Measurements from ENCODE around the gene DRC3.

DNA sequence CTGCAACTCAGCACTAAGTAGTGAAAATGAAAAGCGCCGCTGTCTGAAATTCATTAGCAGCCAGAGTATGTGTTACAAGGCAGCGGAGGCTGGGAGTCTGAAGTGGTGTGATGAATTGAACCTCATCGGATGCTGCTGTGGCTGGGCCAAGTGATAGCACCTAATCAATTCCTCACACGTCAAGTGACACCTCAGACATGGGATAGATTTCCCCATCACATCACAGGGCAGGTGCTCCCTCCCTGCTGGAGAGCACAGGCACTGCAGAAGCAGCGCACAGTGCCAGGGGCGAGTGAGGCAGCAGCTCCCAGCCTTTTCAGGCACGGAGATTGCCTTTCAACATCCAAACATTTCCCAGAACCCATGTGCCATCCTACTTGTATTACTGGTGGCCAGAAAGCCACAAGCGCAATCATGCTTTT, 32.2 kb downstream of the DRC3 start:
- no peak for TF ChIP-seq RARB (CRISPR knock-in tag; IDR thresholded peaks at IDR 0.05)
- no peak for TF ChIP-seq ZFP30 (CRISPR knock-in tag; IDR thresholded peaks at IDR 0.05)
- TF ChIP-seq BACH2 (CRISPR knock-in tag; IDR thresholded peaks at IDR 0.05; ENCODE audit: borderline replicate concordance) = no peak
- TF ChIP-seq, protein P1, sequence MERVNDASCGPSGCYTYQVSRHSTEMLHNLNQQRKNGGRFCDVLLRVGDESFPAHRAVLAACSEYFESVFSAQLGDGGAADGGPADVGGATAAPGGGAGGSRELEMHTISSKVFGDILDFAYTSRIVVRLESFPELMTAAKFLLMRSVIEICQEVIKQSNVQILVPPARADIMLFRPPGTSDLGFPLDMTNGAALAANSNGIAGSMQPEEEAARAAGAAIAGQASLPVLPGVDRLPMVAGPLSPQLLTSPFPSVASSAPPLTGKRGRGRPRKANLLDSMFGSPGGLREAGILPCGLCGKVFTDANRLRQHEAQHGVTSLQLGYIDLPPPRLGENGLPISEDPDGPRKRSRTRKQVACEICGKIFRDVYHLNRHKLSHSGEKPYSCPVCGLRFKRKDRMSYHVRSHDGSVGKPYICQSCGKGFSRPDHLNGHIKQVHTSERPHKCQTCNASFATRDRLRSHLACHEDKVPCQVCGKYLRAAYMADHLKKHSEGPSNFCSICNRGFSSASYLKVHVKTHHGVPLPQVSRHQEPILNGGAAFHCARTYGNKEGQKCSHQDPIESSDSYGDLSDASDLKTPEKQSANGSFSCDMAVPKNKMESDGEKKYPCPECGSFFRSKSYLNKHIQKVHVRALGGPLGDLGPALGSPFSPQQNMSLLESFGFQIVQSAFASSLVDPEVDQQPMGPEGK (CRISPR knock-in tag; IDR thresholded peaks at IDR 0.05; ENCODE audit: borderline replicate concordance) = no peak
- no peak for TF ChIP-seq OSR1 (CRISPR knock-in tag; IDR thresholded peaks at IDR 0.05)
- TF ChIP-seq SNAI2 (CRISPR knock-in tag; IDR thresholded peaks at IDR 0.05) = no peak

Data from SK-N-SH treated with all-trans-retinoic acid at 6 μM for 48 hours (cell line).